Right atrium auricular region (tissue), 2 donors: ENCODE data around the gene SMIM32. TPM values are rescaled to one million over a fixed set of nuclear protein-coding genes. Genes with fewer than 3 reads are reported as not detected.
A peak's percentile ranks its signal among the peaks of the same experiment; 100 is the strongest.

Experiments
- DNase-seq: peaks from one replicate; pipeline ENCODE4 v3.0.0-alpha.2; 2019; ENCODE audit warnings: low spot score
- H3K27ac ChIP-seq, 2 donors: fragments of 200-600 bp; sonication (generic); 1 replicate in 1 of 2; 2 replicates in 1 of 2; pipeline ENCODE4 v1.5.1; 2016 to 2019
- H3K27me3 ChIP-seq, 2 donors: fragments of 200-600 bp; sonication (generic); one replicate each; pipeline versions ENCODE4 v1.5.1 to v1.6.0; 2017 to 2019
- H3K36me3 ChIP-seq: fragments of 200-600 bp; sonication (generic); one replicate; pipeline ENCODE4 v1.5.1; 2016
- H3K4me1 ChIP-seq, 2 donors: fragments of 200-600 bp; sonication (generic); one replicate each; pipeline versions ENCODE4 v1.5.1 to v1.6.0; 2017 to 2019
- H3K4me3 ChIP-seq, 2 donors: fragments of 200-600 bp; sonication (generic); 1 replicate in 1 of 2; 2 replicates in 1 of 2; pipeline ENCODE4 v1.5.1; 2017 to 2019; ENCODE audit warnings: mild to moderate bottlenecking in 1 of 2, moderate library complexity in 1 of 2
- H3K9me3 ChIP-seq, 2 donors: fragments of 200-600 bp; sonication (generic); one replicate each; pipeline ENCODE4 v1.5.1; 2019
- CTCF ChIP-seq, 2 donors: fragments of 200-600 bp; sonication (generic); IDR thresholded peaks; one replicate each; pipeline ENCODE4 v1.5.1; 2019; ENCODE audit warnings: antibody characterized with exemption in 2 of 2
- total RNA-seq, 2 donors: library from RNA; depleted of rRNA; stranded (reverse); fragments of >200 nt; gene quantifications; one replicate each; pipeline ENCODE4 v1.1.0, GENCODE V29; 2016

SMIM32 gene
- total RNA-seq, 2 donors from 2014 or later, result not detected

- no peak for TF ChIP-seq CTCF (IDR thresholded peaks at IDR 0.05)
Measured at GRCh38 chr5:136185974-136186665, 6.8 kb downstream of the SMIM32 start.

GRCh38 chr5:136182618-136183017 is 10.3 kb downstream of the SMIM32 start:
- Histone ChIP-seq H3K4me1 (no peaks in the 10 kb centered on the region), H3K4me3 (no peak overlapping the region), H3K27ac (no peak overlapping the region), H3K27me3 (no peaks in the 10 kb centered on the region), H3K36me3 (peaks cover 25% of the 10 kb centered on the region), H3K9me3 (no peaks in the 10 kb centered on the region)
- no peak for DNase-seq
- no peak for TF ChIP-seq CTCF (IDR thresholded peaks at IDR 0.05)

More at GRCh38 chr5:136185974-136186665, 6.8 kb downstream of the SMIM32 start:
- H3K4me3 ChIP-seq, result no peak overlapping the region
- no peaks in the 10 kb centered on the region for H3K9me3 ChIP-seq
- DNase-seq, result no peak
- H3K4me1 ChIP-seq, result peaks cover 0 to 3% of the 10 kb centered on the region in 2 donors
- H3K27me3 ChIP-seq, result peaks cover 0 to 6% of the 10 kb centered on the region in 2 donors
- H3K36me3 ChIP-seq, result peaks cover 15% of the 10 kb centered on the region
- no peak overlapping the region for H3K27ac ChIP-seq

- DNase-seq, result no peak
- peak; percentile 40 to 71 for TF ChIP-seq CTCF (IDR thresholded peaks at IDR 0.05)
- Histone ChIP-seq H3K36me3 (peaks cover 37% of the 10 kb centered on the region), H3K4me1 (no peaks in the 10 kb centered on the region), H3K4me3 (no peak overlapping the region), H3K27me3 (no peaks in the 10 kb centered on the region), H3K27ac (no peak overlapping the region), H3K9me3 (no peaks in the 10 kb centered on the region)
Measured at GRCh38 chr5:136174021-136174659, 18.8 kb downstream of the SMIM32 start.

GRCh38 chr5:136169218-136169617 is 23.7 kb downstream of the SMIM32 start:
- no peak overlapping the region for H3K27ac ChIP-seq
- no peak for DNase-seq
- no peaks in the 10 kb centered on the region for H3K9me3 ChIP-seq
- H3K4me3 ChIP-seq, result no peak overlapping the region
- peaks cover 10% of the 10 kb centered on the region for H3K36me3 ChIP-seq
- no peaks in the 10 kb centered on the region for H3K4me1 ChIP-seq
- no peaks in the 10 kb centered on the region for H3K27me3 ChIP-seq
- TF ChIP-seq CTCF (IDR thresholded peaks at IDR 0.05), result no peak

- no peaks in the 10 kb centered on the region for H3K9me3 ChIP-seq
- no peak overlapping the region for H3K27ac ChIP-seq
- H3K4me3 ChIP-seq, result no peak overlapping the region
- no peaks in the 10 kb centered on the region for H3K4me1 ChIP-seq
- peaks cover 11% of the 10 kb centered on the region for H3K36me3 ChIP-seq
- H3K27me3 ChIP-seq, result no peaks in the 10 kb centered on the region
- DNase-seq, result no peak
- no peak for TF ChIP-seq CTCF (IDR thresholded peaks at IDR 0.05)
Measured at GRCh38 chr5:136166909-136167308, 26.1 kb downstream of the SMIM32 start.
